Choroid plexus epithelial cell (primary cell): ENCODE results near the gene PDZK1.
"Not testable (repeated sequence)": the region's sequence is repeated elsewhere in the genome, so short reads cannot be mapped to it uniquely, and the experiment has no call there.

ENCODE experiments used
- DNase-seq: peaks from one replicate; pipeline ENCODE4 v3.0.0-alpha.2; 2010; ENCODE audit warnings: low read depth
- H3K4me3 ChIP-seq: 2 replicates; pipeline ENCODE4 v1.5.1; 2011; ENCODE audit warnings: low read depth, mild to moderate bottlenecking, control low read depth, low read length, moderate library complexity
- TF ChIP-seq, protein P1 (sequence below): conservative IDR thresholded peaks from 2 replicates; pipeline ENCODE4 v1.5.1; 2011; ENCODE audit warnings: low read depth, mild to moderate bottlenecking, control low read depth, inconsistent platforms, low read length, moderate library complexity

Gene PDZK1

DNA sequence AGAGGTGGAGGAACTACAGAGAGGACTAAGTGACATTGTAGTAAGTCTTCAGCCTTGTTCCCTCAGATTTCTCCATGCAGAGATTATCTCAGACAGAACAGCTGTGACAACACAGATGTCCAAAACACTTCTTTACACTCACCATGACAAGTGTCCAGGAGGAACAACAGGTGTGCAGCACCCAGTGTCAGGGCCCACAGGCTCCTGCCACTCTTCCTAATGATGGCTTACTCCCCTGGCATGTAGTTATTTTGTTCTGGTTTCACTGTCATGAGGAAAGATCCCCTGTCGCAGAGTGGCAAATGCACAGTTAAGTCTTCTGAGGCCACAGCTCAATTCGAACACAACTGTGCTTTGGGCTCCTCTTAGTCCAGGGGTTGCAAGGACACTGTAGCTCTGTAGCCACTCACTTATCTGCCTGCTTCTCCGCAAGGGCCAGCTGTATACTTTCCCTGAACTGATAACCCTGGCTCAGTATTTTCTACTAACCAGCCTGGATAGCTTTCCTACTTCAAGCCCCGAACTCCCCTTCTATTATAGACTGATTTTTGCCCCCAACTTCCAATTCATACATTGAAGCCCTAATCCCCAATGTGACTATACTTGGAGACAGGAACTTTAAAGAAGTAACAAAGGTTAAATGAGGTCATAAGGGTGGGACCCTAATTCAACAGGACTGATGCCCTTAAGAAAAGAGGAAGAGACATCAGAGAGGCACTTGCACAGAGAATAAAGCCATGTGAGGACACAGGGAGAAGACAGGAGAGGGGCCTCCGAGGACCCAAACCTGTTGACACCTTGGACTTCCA, 11.1 kb downstream of the PDZK1 start:
- no peak overlapping the region for H3K4me3 ChIP-seq
- no peak for DNase-seq
- TF ChIP-seq, protein P1, sequence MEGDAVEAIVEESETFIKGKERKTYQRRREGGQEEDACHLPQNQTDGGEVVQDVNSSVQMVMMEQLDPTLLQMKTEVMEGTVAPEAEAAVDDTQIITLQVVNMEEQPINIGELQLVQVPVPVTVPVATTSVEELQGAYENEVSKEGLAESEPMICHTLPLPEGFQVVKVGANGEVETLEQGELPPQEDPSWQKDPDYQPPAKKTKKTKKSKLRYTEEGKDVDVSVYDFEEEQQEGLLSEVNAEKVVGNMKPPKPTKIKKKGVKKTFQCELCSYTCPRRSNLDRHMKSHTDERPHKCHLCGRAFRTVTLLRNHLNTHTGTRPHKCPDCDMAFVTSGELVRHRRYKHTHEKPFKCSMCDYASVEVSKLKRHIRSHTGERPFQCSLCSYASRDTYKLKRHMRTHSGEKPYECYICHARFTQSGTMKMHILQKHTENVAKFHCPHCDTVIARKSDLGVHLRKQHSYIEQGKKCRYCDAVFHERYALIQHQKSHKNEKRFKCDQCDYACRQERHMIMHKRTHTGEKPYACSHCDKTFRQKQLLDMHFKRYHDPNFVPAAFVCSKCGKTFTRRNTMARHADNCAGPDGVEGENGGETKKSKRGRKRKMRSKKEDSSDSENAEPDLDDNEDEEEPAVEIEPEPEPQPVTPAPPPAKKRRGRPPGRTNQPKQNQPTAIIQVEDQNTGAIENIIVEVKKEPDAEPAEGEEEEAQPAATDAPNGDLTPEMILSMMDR = no peak

DNA sequence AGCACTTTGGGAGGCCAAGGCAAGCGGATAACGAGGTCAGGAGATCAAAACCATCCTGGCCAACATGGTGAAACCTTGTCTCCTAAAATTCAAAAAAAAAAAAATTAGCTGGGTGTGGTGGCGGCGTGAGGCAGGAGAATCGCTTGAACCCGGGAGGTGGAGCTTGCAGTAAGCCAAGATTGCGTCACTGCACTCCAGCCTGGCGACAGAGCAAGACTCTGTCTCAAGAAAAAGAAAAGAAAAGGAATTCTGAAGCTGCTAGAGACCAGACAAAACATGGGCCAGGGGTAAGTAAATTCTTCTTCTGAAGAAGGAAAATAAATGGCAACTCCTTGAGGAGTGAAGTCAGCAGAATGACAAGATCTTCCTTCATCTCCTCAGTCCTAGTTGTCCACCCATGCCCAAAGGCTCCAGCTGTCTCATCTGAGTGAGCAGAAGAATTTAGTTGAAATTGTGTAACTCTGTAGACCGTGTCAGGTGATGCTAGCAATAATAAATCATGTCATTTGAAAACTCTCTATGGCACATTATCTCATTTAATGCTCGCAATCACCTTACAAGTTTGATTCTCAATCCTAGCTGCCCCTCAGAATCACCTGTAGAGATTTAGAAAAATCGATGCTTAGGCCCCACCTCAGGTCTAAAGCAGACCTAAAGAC, 14.3 kb downstream of the PDZK1 start:
- H3K4me3 ChIP-seq = no peak overlapping the region
- peak; percentile 14 for DNase-seq
- TF ChIP-seq, protein P1 = no peak

DNA sequence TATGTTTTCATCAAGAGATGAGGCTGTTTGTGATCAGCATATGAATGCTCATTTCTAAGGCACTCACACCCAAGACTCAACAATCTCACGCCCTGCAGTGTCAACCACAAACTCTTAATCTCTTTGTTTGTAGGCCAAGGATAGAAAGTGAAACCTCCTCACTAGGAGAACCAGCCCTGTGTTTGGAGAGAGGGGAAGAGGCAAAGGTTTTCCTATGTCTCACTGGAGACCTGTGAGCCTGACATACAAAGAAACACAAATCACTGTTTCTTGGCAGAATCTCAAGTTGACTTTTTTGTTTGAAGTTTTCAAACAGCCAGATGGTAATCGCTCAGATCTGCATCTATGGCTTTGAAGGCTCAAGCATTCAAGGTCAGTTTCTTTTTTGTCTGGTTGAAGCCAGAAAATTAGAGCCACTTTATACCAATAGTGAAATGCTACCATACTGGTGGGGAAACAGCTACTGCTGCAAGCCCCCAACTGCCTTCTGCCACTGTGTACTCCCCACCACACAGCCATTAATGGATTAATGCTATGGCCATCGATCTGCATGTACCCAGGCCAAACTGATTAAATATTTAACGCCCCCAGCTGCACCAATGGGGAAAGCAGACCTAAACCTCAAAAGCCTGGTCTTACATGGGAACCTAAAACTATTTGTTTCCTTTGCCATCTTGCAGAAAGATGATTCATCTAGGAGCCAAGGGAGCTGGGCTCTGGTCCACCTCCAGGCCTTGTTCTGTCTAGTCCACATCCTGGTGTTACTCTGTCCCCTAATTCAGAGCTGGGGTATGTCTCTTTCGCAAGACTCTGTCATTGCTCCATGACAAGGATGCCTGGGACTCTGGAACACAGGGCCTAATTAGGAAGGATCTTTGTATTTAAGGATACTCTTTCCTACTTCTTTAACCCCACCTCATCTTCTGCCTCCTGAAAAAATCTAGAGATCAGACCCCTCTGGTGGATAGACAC, 16.3 kb downstream of the PDZK1 start:
- TF ChIP-seq, protein P1 = no peak
- H3K4me3 ChIP-seq = no peak overlapping the region
- DNase-seq = peak; percentile 90

DNA sequence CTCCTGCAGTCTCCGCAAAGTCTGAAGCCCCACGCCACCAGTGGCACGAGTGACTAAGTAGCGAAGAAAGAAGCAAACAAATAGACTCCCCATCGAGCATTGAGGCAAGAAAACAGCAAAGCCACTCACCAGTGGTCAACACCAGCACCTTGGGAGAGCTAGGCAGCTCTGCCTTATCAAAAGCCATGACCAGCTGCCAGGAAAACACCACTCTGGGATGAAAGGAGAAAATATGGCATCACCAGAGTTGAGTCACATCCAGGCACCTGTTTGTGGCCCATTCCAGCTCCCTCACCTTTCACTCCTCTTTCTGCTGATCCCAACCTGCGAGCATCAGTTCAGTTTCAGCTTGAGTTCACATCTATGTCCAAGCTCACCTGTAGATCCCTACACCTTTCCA, 17.2 kb downstream of the PDZK1 start:
- no peak for DNase-seq
- no peak overlapping the region for H3K4me3 ChIP-seq
- TF ChIP-seq, protein P1 = no peak

DNA sequence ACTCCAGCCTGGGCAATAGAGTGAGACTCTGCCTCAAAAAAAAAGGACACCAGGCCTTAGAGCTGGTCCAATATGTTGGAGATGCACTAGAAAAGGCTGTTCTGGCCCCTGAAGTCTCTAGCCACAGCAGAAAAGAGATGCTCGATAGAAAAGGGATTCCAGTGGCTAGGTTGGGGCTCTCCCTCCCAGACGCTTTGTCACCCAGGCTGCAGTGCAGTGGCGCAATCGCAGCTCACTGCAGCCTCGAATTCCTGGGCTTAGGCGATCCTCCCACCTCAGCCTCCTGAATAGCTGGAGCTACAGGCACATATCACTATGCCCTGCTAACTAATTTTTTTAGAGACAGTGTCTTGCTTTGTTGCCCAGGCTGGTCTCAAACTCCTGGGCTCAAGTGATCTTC, 18.2 kb downstream of the PDZK1 start:
- no peak overlapping the region for H3K4me3 ChIP-seq
- TF ChIP-seq, protein P1 = no peak
- no peak for DNase-seq

DNA sequence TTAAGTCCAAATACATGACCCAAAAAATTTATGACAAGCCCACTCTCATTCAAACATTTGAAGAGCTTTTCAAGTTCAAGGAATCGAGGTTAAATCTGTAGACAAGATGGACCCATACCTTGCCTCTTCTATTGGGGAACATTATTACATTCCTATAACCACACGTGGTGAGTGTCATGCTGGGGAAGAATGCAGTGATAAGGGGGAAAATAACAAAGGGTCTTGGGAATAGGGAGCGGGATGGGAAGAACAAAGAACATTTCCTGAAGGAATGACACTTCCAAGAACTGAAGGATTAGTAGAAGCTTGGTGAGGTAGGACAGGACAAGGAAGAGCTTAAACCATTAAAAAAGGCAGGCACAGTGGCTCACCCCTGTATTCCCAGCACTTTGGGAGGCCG, 18.8 kb downstream of the PDZK1 start:
- no peak for DNase-seq
- TF ChIP-seq, protein P1 = no peak
- H3K4me3 ChIP-seq = no peak overlapping the region

DNA sequence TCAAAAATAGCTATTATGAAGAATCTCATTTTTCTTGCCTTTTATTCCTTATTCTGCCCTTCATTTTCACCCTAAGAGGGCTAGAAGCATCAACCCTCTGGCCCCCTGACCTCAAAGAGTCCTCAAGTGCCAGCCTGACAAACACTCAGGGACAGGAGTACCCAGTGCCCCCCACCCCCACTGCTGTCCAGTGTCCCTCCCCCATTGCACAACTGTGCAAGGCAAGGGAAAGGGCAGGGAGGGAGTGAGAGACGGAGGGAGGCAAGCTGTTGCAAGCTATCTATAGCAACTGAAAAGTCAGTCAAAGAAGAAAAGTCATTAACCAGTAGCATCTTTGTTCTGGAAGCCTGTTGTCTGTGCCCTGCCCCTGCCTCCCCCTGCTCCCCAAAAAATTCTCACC, 21.1 kb downstream of the PDZK1 start:
- H3K4me3 ChIP-seq, DNase-seq: not testable (repeated sequence)

DNA sequence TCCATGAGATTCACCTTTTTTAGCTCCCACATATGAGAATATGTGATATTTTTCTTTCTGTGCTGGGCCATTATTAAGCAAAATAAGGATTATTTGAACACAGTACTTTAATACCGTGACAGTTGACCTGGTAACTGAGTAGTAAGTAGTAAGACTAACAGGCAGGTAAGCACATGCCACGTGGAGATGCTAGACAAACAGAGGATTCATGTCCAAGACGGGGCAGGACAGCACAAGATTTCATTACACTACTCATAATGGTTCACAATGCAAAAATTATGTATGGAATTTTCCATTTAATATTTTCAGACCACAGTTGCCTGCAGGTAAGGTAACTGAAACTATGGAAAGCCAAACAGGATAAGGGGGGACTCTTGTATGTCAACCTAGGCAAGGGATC, 22.3 kb downstream of the PDZK1 start:
- not testable (repeated sequence) for H3K4me3 ChIP-seq

DNA sequence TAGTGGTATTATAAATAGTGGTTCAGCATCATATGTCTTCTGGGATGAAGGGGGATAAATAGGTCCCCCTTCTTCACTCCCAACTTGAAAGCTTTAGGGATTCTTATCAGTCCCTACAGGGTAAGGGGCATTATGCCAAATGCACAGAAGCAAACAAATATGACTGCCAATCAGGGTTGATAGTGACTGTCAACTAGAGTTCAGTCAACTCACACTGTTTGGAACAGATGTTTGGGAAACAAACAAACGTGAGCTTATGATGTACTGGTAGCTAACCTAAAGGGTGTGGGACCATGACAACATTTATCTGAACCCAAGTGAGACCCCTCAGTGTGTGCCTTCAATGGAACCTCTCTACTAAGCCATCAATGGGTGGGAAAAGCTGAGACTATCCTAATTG, 34.0 kb downstream of the PDZK1 start:
- not testable (repeated sequence) for DNase-seq, H3K4me3 ChIP-seq

More for the DNA sequence above, 22.3 kb downstream of the PDZK1 start:
- DNase-seq = not testable (repeated sequence)

DNA sequence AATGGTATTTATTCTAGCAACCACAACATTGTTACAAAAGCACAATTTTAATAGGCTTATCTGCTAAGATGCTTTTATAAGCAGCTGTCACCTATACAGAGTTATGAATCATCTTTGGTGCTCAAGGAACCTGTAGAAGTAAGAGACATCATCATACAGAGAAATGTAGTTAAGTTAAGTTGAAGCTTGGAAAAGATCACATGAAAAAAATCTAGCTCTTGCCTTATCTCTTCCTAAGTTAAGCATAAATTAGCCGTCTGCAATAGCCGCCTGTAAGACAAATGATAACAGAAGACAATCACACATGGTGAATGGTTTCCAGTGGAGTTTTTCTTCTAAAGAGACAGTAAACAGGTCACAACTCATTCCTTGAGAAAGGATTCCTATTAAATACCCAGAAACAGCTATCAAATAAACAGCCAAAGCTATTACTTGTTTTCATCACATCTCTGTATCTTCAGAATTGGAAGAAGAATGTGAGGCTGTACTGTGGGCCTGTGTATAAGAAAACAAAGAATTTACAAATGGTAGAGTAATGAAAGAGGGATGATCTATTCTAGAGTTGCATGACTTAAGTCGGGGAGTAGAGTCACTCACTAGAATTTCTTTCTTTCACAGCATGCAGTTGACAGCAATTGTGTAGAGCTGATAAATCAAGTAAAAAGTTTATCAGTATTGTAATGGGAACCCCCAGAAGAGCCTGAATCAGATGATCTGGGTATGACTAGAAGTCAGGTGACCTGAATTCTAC, 36.0 kb downstream of the PDZK1 start:
- not testable (repeated sequence) for DNase-seq, H3K4me3 ChIP-seq
